SK-N-SH treated with all-trans-retinoic acid at 6 μM for 48 hours (cell line): ENCODE data around the gene ZNRF2.

Experiments
- ATAC-seq: fragments of 200-7000 bp; cut with Tn5 transposase; 3 replicates; pipeline ENCODE4 v1.9.1; 2020; ENCODE audit warnings: mild to moderate bottlenecking, moderate library complexity
- ARNTL ChIP-seq: fragments of 450-650 bp; formaldehyde crosslinking; IDR thresholded peaks from 2 replicates; pipeline ENCODE4 v1.5.0; 2020; ENCODE audit warnings: low read depth, mild to moderate bottlenecking, moderate library complexity, borderline replicate concordance
- BACH2 ChIP-seq: fragments of 250-450 bp; sonication (Bioruptor Pico); IDR thresholded peaks from 2 replicates; pipeline ENCODE4 v1.9.0; 2021; ENCODE audit warnings: mild to moderate bottlenecking, borderline replicate concordance
- CSDC2 ChIP-seq: fragments of 250-450 bp; sonication (Bioruptor Pico); IDR thresholded peaks from 2 replicates; pipeline ENCODE4 v1.5.0; 2020; ENCODE audit warnings: mild to moderate bottlenecking, moderate library complexity
- GLIS3 ChIP-seq: fragments of 250-450 bp; sonication (Bioruptor Pico); IDR thresholded peaks from 2 replicates; pipeline ENCODE4 v1.5.0; 2020; ENCODE audit warnings: mild to moderate bottlenecking, moderate library complexity
- ISL1 ChIP-seq: fragments of 250-450 bp; sonication (Bioruptor Pico); IDR thresholded peaks from 2 replicates; pipeline ENCODE4 v2.1.2; 2022; ENCODE audit warnings: mild to moderate bottlenecking, moderate library complexity
- OSR1 ChIP-seq: fragments of 250-450 bp; sonication (Bioruptor Pico); IDR thresholded peaks from 2 replicates; pipeline ENCODE4 v1.8.0; 2022; ENCODE audit warnings: moderate library complexity, mild to moderate bottlenecking, inconsistent platforms
- PPARA ChIP-seq: fragments of 250-450 bp; sonication (Bioruptor Pico); IDR thresholded peaks from 2 replicates; pipeline ENCODE4 v1.5.0; 2020; ENCODE audit warnings: mild to moderate bottlenecking, borderline replicate concordance
- RARB ChIP-seq: fragments of 250-450 bp; sonication (Bioruptor Pico); IDR thresholded peaks from 2 replicates; pipeline ENCODE4 v1.8.0; 2021; ENCODE audit warnings: mild to moderate bottlenecking, moderate library complexity
- SNAI2 ChIP-seq: fragments of 250-450 bp; sonication (Bioruptor Pico); IDR thresholded peaks from 2 replicates; pipeline ENCODE4 v1.5.0; 2020; ENCODE audit warnings: mild to moderate bottlenecking, moderate library complexity
- ZC3H10 ChIP-seq: fragments of 250-450 bp; sonication (Bioruptor Pico); IDR thresholded peaks from 2 replicates; pipeline ENCODE4 v1.5.1; 2021; ENCODE audit warnings: mild to moderate bottlenecking, moderate library complexity
- ZFP3 ChIP-seq: fragments of 250-450 bp; sonication (Bioruptor Pico); IDR thresholded peaks from 2 replicates; pipeline ENCODE4 v1.5.0; 2020; ENCODE audit warnings: mild to moderate bottlenecking, moderate library complexity
- ZFP30 ChIP-seq: fragments of 450-650 bp; formaldehyde crosslinking; IDR thresholded peaks from 2 replicates; pipeline ENCODE4 v1.5.0; 2022; ENCODE audit warnings: mild to moderate bottlenecking, moderate library complexity
- ZNF565 ChIP-seq: fragments of 450-650 bp; formaldehyde crosslinking; conservative IDR thresholded peaks from 2 replicates; pipeline ENCODE4 v1.5.0; 2020; ENCODE audit warnings: low read depth, mild to moderate bottlenecking, moderate library complexity
- ZNF70 ChIP-seq: fragments of 450-650 bp; formaldehyde crosslinking; IDR thresholded peaks from 2 replicates; pipeline ENCODE4 v1.5.0; 2020; ENCODE audit warnings: mild to moderate bottlenecking, moderate library complexity
- ZNF8 ChIP-seq: fragments of 450-650 bp; formaldehyde crosslinking; IDR thresholded peaks from 2 replicates; pipeline ENCODE4 v1.5.0; 2020; ENCODE audit warnings: mild to moderate bottlenecking, moderate library complexity
- TF ChIP-seq, protein P1 (sequence below): fragments of 250-450 bp; sonication (Bioruptor Pico); IDR thresholded peaks from 2 replicates; pipeline ENCODE4 v1.5.0; 2020; ENCODE audit warnings: mild to moderate bottlenecking, moderate library complexity
- TF ChIP-seq, protein P2 (sequence below): fragments of 250-450 bp; sonication (Bioruptor Pico); IDR thresholded peaks from 2 replicates; pipeline ENCODE4 v1.5.1; 2020; ENCODE audit warnings: low read depth, mild to moderate bottlenecking, moderate library complexity
- TF ChIP-seq, protein P3 (sequence below): fragments of 250-450 bp; sonication (Bioruptor Pico); IDR thresholded peaks from 2 replicates; pipeline ENCODE4 v1.5.1; 2021; ENCODE audit warnings: mild to moderate bottlenecking, moderate library complexity
- TF ChIP-seq, protein P4 (sequence below): fragments of 250-450 bp; sonication (Bioruptor Pico); IDR thresholded peaks from 2 replicates; pipeline ENCODE4 v1.8.0; 2021; ENCODE audit warnings: low read depth, mild to moderate bottlenecking, moderate library complexity, borderline replicate concordance
- TF ChIP-seq, protein P5 (sequence below): fragments of 250-450 bp; sonication (Bioruptor Pico); IDR thresholded peaks from 2 replicates; pipeline ENCODE4 v1.8.0; 2020; ENCODE audit warnings: mild to moderate bottlenecking, moderate library complexity, borderline replicate concordance

The ZNRF2 gene

DNA sequence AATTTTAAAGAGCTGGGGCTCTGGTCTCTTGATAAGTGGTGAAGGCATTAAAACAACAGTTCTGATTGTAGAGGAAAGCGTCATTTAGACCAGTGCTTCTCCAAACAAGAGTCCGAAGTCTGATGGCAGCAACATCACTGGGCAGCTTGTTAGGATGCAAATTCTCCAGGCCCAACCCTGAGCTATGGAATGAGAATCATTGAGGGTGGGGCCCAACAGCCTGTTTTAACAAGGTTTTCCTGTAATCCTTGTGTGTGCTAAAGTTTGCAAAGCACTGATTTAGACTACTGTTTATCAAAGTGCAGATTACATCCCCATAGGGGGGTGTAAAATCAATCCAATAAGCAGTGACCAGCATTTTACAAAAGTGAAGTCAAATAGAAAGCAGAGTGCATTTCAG, 2.6 kb upstream of the ZNRF2 start:
- ATAC-seq: no peak
- TF ChIP-seq, protein P1, sequence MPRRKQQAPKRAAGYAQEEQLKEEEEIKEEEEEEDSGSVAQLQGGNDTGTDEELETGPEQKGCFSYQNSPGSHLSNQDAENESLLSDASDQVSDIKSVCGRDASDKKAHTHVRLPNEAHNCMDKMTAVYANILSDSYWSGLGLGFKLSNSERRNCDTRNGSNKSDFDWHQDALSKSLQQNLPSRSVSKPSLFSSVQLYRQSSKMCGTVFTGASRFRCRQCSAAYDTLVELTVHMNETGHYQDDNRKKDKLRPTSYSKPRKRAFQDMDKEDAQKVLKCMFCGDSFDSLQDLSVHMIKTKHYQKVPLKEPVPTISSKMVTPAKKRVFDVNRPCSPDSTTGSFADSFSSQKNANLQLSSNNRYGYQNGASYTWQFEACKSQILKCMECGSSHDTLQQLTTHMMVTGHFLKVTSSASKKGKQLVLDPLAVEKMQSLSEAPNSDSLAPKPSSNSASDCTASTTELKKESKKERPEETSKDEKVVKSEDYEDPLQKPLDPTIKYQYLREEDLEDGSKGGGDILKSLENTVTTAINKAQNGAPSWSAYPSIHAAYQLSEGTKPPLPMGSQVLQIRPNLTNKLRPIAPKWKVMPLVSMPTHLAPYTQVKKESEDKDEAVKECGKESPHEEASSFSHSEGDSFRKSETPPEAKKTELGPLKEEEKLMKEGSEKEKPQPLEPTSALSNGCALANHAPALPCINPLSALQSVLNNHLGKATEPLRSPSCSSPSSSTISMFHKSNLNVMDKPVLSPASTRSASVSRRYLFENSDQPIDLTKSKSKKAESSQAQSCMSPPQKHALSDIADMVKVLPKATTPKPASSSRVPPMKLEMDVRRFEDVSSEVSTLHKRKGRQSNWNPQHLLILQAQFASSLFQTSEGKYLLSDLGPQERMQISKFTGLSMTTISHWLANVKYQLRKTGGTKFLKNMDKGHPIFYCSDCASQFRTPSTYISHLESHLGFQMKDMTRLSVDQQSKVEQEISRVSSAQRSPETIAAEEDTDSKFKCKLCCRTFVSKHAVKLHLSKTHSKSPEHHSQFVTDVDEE (CRISPR knock-in tag): no peak
- TF ChIP-seq, all 23 proteins: peak for 0

DNA sequence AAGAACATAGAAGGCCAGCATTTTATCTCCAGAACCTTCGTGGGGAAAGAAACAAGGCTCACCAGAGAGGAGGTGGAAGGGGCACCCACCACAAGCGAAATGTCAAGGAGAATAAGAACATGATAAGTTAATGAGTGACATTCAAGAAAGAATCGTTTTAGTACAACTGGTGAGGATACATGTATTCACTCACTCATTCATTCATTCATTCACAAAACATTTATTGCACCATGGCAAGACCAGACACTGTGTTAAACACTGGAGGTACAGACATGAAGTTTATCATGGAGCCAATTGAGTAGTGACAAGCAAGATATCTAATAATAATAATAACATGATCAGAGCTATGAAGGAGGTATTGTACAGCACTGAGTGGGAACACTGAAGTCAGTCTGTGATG, 1.7 kb upstream of the ZNRF2 start:
- TF ChIP-seq ZNF70 (CRISPR knock-in tag) (no peak), ZNF565 (CRISPR knock-in tag) (no peak), CSDC2 (no peak), ARNTL (no peak), ZC3H10 (CRISPR knock-in tag) (no peak), OSR1 (CRISPR knock-in tag) (no peak), ZNF8 (CRISPR knock-in tag) (no peak), PPARA (CRISPR knock-in tag) (no peak), GLIS3 (CRISPR knock-in tag) (no peak)
- TF ChIP-seq, protein P2, sequence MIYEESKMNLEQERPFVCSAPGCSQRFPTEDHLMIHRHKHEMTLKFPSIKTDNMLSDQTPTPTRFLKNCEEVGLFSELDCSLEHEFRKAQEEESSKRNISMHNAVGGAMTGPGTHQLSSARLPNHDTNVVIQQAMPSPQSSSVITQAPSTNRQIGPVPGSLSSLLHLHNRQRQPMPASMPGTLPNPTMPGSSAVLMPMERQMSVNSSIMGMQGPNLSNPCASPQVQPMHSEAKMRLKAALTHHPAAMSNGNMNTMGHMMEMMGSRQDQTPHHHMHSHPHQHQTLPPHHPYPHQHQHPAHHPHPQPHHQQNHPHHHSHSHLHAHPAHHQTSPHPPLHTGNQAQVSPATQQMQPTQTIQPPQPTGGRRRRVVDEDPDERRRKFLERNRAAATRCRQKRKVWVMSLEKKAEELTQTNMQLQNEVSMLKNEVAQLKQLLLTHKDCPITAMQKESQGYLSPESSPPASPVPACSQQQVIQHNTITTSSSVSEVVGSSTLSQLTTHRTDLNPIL (CRISPR knock-in tag): no peak
- TF ChIP-seq, protein P3, sequence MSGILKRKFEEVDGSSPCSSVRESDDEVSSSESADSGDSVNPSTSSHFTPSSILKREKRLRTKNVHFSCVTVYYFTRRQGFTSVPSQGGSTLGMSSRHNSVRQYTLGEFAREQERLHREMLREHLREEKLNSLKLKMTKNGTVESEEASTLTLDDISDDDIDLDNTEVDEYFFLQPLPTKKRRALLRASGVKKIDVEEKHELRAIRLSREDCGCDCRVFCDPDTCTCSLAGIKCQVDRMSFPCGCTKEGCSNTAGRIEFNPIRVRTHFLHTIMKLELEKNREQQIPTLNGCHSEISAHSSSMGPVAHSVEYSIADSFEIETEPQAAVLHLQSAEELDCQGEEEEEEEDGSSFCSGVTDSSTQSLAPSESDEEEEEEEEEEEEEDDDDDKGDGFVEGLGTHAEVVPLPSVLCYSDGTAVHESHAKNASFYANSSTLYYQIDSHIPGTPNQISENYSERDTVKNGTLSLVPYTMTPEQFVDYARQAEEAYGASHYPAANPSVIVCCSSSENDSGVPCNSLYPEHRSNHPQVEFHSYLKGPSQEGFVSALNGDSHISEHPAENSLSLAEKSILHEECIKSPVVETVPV (CRISPR knock-in tag): no peak
- ATAC-seq: no peak

DNA sequence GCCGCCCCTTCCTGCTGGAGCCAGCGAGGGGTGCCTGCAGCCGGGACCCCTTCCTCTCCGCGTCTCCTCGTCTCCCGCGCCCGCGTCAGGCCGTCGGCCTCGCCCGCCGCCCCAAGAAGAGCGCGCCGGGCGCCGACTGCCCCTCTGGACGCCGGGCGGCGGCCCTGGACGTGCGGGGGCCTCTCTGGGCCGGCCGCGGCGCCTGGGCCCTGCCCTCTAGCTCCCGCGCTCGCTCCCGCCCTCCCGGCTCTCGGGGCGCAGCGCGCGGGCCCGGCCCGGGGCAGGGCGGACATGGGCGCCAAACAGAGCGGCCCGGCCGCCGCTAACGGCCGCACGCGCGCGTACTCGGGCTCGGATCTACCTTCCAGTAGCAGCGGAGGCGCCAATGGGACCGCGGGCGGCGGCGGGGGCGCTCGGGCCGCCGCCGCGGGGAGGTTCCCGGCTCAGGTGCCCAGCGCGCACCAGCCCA, 704 bp downstream of the ZNRF2 start:
- TF ChIP-seq, protein P4, sequence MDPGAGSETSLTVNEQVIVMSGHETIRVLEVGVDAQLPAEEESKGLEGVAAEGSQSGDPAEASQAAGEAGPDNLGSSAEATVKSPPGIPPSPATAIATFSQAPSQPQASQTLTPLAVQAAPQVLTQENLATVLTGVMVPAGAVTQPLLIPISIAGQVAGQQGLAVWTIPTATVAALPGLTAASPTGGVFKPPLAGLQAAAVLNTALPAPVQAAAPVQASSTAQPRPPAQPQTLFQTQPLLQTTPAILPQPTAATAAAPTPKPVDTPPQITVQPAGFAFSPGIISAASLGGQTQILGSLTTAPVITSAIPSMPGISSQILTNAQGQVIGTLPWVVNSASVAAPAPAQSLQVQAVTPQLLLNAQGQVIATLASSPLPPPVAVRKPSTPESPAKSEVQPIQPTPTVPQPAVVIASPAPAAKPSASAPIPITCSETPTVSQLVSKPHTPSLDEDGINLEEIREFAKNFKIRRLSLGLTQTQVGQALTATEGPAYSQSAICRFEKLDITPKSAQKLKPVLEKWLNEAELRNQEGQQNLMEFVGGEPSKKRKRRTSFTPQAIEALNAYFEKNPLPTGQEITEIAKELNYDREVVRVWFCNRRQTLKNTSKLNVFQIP (CRISPR knock-in tag): no peak
- no peak for TF ChIP-seq OSR1 (CRISPR knock-in tag)
- TF ChIP-seq ISL1: no peak
- no peak for TF ChIP-seq CSDC2
- TF ChIP-seq, protein P1 (CRISPR knock-in tag): no peak
- no peak for TF ChIP-seq SNAI2 (CRISPR knock-in tag)
- TF ChIP-seq ZC3H10 (CRISPR knock-in tag): no peak
- TF ChIP-seq, protein P5, sequence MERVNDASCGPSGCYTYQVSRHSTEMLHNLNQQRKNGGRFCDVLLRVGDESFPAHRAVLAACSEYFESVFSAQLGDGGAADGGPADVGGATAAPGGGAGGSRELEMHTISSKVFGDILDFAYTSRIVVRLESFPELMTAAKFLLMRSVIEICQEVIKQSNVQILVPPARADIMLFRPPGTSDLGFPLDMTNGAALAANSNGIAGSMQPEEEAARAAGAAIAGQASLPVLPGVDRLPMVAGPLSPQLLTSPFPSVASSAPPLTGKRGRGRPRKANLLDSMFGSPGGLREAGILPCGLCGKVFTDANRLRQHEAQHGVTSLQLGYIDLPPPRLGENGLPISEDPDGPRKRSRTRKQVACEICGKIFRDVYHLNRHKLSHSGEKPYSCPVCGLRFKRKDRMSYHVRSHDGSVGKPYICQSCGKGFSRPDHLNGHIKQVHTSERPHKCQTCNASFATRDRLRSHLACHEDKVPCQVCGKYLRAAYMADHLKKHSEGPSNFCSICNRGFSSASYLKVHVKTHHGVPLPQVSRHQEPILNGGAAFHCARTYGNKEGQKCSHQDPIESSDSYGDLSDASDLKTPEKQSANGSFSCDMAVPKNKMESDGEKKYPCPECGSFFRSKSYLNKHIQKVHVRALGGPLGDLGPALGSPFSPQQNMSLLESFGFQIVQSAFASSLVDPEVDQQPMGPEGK (CRISPR knock-in tag): no peak
- no peak for TF ChIP-seq GLIS3 (CRISPR knock-in tag)
- TF ChIP-seq RARB (CRISPR knock-in tag): no peak
- no peak for TF ChIP-seq ARNTL
- TF ChIP-seq ZFP30: no peak
- TF ChIP-seq ZFP3 (CRISPR knock-in tag): no peak
- TF ChIP-seq ZNF70 (CRISPR knock-in tag): no peak
- TF ChIP-seq, protein P2 (CRISPR knock-in tag): no peak
- no peak for TF ChIP-seq PPARA (CRISPR knock-in tag)
- no peak for TF ChIP-seq BACH2 (CRISPR knock-in tag)
- peak; percentile 7 for ATAC-seq
